Fibroblast of the aortic adventitia (primary cell): ENCODE measurements around the gene DYNLL1. TPM values are rescaled to one million over a fixed set of nuclear protein-coding genes. Genes with fewer than 3 reads are reported as not detected.
"Not testable (repeated sequence)": the region's sequence is repeated elsewhere in the genome, so short reads cannot be mapped to it uniquely, and the experiment has no call there.

ENCODE experiments used
- DNase-seq: peaks from one replicate; pipeline ENCODE4 v3.0.0-alpha.2; 2010; ENCODE audit warnings: low read depth
- H3K4me3 ChIP-seq: 2 replicates; pipeline ENCODE4 v1.5.1; 2011; ENCODE audit warnings: low read depth, mild to moderate bottlenecking, control low read depth, low read length, moderate library complexity
- total RNA-seq: library from RNA; depleted of rRNA; stranded (reverse); fragments of >200 nt; gene quantifications from 2 replicates; pipeline ENCODE4 v1.2.3, GENCODE V29; 2012; ENCODE audit warnings: low replicate concordance
- TF ChIP-seq, protein P1 (sequence below): IDR thresholded peaks from 2 replicates; pipeline ENCODE4 v1.5.1; 2011; ENCODE audit warnings: mild to moderate bottlenecking, low read length, control low read depth, inconsistent platforms; ENCODE audit not compliant: insufficient read depth

DYNLL1 gene
- total RNA-seq: 93.5 and 453 TPM in 2 replicates

DNA sequence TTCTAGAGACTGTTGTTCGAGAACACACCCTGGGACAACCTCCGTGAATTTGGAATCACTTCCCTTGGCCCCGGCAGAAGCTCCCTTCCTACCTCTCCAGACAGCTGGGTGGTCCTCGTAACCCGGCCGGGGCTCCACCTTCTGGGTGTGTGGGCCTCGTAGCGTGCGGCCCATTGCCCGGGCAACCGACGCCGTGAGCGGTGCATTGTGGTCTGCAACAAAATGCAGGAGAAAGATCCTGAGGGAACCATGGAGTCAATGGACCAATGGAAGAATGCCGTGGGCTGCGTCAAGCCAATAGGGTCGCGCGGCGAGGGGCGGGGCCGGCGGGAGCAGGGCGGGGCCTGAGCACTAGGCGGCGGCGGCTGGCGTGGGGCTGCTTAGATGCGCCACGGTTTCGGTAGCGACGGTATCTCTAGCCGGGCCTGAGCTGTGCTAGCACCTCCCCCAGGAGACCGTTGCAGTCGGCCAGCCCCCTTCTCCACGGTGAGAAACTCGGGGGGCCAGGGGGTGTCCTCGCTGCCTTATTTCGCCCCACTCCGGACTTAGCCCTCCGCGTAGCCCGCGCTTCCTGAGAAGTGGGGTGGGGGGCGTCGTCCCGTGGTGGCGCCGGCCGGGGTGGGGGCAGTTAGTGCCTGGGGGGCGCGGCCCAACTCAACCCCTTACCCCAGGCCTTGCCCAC, at the start of gene DYNLL1:
TSS of gene DYNLL1 (plus strand) at position 383 of the 682 bp plus-strand sequence. CDS start 309 bp downstream, outside the sequence.
- peak within 1 kb of the TSS; percentile 92 for H3K4me3 ChIP-seq
- peak; percentile 95 for DNase-seq
- TF ChIP-seq, protein P1, sequence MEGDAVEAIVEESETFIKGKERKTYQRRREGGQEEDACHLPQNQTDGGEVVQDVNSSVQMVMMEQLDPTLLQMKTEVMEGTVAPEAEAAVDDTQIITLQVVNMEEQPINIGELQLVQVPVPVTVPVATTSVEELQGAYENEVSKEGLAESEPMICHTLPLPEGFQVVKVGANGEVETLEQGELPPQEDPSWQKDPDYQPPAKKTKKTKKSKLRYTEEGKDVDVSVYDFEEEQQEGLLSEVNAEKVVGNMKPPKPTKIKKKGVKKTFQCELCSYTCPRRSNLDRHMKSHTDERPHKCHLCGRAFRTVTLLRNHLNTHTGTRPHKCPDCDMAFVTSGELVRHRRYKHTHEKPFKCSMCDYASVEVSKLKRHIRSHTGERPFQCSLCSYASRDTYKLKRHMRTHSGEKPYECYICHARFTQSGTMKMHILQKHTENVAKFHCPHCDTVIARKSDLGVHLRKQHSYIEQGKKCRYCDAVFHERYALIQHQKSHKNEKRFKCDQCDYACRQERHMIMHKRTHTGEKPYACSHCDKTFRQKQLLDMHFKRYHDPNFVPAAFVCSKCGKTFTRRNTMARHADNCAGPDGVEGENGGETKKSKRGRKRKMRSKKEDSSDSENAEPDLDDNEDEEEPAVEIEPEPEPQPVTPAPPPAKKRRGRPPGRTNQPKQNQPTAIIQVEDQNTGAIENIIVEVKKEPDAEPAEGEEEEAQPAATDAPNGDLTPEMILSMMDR: no peak

DNA sequence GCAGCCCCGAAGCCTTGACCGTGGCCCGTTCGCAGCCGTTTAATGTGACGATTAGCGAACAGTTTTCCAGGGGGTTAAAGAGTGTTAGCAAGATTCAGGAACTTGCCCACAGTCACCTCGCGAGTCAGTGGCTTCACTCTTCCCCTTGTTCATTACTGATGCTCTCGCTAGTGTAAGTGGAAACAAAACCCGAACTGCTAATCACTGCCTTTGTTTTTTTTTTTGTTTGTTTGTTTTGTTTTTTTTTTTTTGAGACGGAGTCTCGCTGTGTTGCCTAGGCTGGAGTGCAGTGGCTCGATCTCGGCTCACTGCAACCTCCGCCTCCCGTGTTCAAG, 49.1 kb upstream of the DYNLL1 start:
- not testable (repeated sequence) for DNase-seq
- H3K4me3 ChIP-seq: peak overlapping the region; percentile 100

DNA sequence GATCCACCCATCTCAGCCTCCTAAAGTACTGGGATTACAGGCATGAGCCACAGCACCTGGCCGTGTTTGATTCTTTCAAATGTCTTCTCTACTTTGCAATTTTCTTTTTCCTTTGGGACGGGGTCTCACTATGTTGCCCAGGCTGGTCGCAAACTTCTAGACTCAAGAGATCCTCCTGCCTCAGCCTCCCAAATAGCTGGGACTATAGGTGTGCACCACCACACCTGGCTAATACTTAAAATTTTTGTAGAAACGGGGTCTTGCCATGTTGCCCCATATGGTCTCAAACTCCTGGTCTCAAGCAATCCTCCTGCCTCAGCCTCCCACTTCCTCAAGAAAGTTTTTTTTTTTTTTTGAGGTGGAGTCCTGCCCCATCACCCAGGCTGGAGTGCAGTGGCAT, 47.9 kb upstream of the DYNLL1 start:
- H3K4me3 ChIP-seq: no peak overlapping the region
- TF ChIP-seq, protein P1: no peak
- DNase-seq: no peak

DNA sequence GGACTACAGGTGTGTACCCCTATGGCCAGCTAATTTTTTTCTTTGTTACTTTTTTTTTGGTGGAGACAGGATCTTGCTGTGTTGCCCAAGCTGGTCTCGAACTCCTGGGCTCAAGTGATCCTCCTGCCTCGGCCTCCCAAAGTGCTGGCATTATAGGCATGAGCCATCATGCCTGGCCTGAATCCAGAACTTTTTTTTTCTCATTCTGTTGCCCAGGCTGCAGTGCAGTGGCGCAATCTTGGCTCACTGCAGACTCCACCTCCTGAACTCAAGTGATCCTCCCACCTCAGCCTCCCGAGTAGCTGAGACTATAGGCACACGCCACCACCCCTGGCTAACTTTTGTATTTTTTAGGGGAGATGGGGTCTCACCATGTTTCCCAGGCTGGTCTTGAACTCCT, 43.4 kb upstream of the DYNLL1 start:
- not testable (repeated sequence) for DNase-seq, H3K4me3 ChIP-seq

DNA sequence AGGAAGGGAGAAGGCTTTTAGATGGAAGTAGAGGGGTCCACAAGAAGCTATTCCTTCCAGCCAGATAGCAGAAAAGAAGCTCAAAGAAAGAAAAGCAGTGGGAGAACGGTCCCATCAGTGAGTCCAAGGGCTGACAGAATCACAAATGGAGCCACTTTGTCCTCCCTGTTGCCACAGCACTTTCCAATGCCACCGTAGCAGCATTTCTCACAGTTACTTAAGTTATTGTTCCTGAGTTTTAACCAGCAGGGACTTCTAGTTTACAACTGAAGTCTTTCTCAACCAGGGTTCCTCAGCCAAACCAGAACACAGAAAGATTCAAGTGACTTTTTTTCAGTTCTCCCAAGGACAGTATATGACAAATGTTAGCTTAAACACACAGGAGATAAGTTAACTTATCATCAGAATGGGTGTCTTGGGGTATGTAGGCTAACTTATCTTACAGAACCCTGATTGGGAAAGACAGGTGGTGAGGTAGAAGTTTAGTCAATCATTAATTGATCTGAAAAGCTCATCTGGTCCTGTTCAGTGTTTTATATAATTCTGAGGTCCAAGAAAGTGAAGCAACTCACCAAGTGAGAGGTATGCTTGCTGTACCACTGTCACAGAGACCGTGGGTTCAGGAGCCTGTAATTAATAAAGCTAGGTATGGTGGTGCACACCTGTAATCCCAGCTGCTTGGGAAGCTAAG, 42.7 kb upstream of the DYNLL1 start:
- H3K4me3 ChIP-seq: no peak overlapping the region
- TF ChIP-seq, protein P1: no peak
- DNase-seq: no peak

DNA sequence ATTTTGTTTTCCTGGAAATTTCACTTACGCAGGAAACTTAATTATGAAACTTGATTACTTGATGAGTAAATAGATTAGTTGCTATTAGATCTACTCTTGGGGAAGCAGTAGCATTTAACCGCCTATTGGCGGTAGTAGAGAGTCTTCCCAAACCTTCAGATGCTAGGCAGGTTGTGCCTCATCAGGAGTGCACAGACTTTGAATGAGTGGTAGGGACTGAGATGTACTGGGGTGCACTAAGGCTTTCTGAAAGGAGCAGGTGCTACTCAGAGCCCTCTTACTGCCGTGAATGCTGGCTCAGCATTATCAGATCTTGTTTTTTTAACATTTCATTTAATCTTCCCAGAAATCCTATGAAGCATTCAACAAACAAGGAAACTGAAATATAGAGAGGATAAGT, 41.9 kb upstream of the DYNLL1 start:
- no peak overlapping the region for H3K4me3 ChIP-seq
- TF ChIP-seq, protein P1: peak; percentile 76
- no peak for DNase-seq

DNA sequence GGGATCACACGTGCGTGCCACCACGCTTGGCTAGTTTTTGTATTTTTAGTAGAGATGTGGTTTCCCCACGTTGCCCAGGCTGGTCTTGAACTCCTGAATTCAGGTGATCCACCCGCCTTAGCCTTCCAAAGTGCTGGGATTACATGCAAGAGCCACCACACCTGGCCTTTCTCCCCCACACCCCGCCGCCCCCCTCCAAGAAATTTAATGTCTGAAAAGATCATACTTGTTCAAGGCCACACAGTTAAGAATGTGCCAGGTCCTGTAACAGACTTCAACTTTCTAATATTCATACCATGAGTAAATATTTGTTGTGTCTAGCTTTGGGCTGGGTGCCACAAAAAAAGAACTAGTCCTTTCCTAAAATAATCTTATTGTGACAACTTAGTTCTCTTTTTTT, 40.6 kb upstream of the DYNLL1 start:
- DNase-seq: no peak
- TF ChIP-seq, protein P1: no peak

DNA sequence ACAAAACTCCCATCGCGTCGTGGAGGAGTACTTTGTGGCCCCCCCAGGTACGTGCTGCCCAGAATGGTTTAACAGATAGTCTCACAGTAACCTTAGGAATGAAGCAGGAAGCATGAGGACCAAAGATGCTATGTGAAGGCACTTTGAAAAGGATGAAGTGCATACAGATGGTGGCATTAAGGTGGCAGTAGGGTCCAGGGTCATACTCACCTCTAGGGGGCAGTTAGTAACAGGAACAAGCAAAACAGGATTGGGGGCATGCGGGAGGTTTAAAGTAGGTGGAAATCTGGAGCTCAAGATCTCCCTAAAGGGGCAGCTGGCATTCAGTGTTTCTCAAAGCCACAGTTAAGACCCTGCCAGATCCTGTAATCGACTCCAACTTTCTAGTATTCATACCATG, 38.8 kb upstream of the DYNLL1 start:
- no peak overlapping the region for H3K4me3 ChIP-seq
- TF ChIP-seq, protein P1: peak; percentile 38
- DNase-seq: no peak

More for the DNA sequence above, 40.6 kb upstream of the DYNLL1 start:
- H3K4me3 ChIP-seq: no peak overlapping the region
